GM18858 (cell line): ENCODE measurements around the gene CDC25A.

Experiments used
- ATAC-seq: cut with Tn5 transposase; IDR thresholded peaks from one replicate; pipeline ENCODE4 v1.9.1; 2021; ENCODE audit not compliant: unreplicated experiment

The CDC25A gene

GRCh38 chr3:48112108-48112791 lies 76.0 kb downstream of the CDC25A start:
- peak; percentile 87 for ATAC-seq

GRCh38 chr3:48110463-48110862 lies 77.8 kb downstream of the CDC25A start:
- no peak for ATAC-seq

GRCh38 chr3:48107227-48107626 lies 81.0 kb downstream of the CDC25A start:
- ATAC-seq: no peak
